SK-N-MC (cell line): ENCODE results near the gene PRKG1.

ENCODE experiments used
- EZH2 ChIP-seq: fragments of 200-600 bp; sonication (generic); IDR thresholded peaks from one replicate; pipeline ENCODE4 v1.6.1; 2017; ENCODE audit warnings: antibody characterized with exemption
- POLR2AphosphoS5 ChIP-seq: IDR thresholded peaks from 2 replicates; pipeline ENCODE4 v1.6.1; 2012; ENCODE audit warnings: mild to moderate bottlenecking, low read depth, low read length, borderline replicate concordance

- TF ChIP-seq POLR2AphosphoS5 (no peak), EZH2 (no peak)
These were observed 238.5 kb downstream of the PRKG1 start for GRCh38 chr10:51312817-51313216.
